Measurements from ENCODE around the gene TXNDC12. TPM values are rescaled to one million over a fixed set of nuclear protein-coding genes. Genes with fewer than 3 reads are reported as not detected.

Gene TXNDC12
- total RNA-seq, 1 donor from 2014 or later = 49.9 TPM

GRCh38 chr1:52003877-52004276 lies 51.1 kb downstream of the TXNDC12 start:
- no peaks in the 10 kb centered on the region for H3K36me3 Mint-ChIP-seq (ENCODE audit: low read depth, unreplicated experiment)
- no peak overlapping the region for H3K27ac Mint-ChIP-seq (ENCODE audit: unreplicated experiment)
- DNase-seq (ENCODE audit: low spot score) = no peak
- TF ChIP-seq, protein P1, sequence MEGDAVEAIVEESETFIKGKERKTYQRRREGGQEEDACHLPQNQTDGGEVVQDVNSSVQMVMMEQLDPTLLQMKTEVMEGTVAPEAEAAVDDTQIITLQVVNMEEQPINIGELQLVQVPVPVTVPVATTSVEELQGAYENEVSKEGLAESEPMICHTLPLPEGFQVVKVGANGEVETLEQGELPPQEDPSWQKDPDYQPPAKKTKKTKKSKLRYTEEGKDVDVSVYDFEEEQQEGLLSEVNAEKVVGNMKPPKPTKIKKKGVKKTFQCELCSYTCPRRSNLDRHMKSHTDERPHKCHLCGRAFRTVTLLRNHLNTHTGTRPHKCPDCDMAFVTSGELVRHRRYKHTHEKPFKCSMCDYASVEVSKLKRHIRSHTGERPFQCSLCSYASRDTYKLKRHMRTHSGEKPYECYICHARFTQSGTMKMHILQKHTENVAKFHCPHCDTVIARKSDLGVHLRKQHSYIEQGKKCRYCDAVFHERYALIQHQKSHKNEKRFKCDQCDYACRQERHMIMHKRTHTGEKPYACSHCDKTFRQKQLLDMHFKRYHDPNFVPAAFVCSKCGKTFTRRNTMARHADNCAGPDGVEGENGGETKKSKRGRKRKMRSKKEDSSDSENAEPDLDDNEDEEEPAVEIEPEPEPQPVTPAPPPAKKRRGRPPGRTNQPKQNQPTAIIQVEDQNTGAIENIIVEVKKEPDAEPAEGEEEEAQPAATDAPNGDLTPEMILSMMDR (IDR thresholded peaks at IDR 0.05; ENCODE audit: unreplicated experiment) = no peak
- H3K9me3 Mint-ChIP-seq (ENCODE audit: unreplicated experiment) = no peaks in the 10 kb centered on the region
- H3K27me3 Mint-ChIP-seq (ENCODE audit: unreplicated experiment) = peaks cover 1% of the 10 kb centered on the region
- H3K4me1 Mint-ChIP-seq (ENCODE audit: unreplicated experiment) = peaks cover 2% of the 10 kb centered on the region
- no peak overlapping the region for H3K4me3 Mint-ChIP-seq (ENCODE audit: unreplicated experiment)

DNA sequence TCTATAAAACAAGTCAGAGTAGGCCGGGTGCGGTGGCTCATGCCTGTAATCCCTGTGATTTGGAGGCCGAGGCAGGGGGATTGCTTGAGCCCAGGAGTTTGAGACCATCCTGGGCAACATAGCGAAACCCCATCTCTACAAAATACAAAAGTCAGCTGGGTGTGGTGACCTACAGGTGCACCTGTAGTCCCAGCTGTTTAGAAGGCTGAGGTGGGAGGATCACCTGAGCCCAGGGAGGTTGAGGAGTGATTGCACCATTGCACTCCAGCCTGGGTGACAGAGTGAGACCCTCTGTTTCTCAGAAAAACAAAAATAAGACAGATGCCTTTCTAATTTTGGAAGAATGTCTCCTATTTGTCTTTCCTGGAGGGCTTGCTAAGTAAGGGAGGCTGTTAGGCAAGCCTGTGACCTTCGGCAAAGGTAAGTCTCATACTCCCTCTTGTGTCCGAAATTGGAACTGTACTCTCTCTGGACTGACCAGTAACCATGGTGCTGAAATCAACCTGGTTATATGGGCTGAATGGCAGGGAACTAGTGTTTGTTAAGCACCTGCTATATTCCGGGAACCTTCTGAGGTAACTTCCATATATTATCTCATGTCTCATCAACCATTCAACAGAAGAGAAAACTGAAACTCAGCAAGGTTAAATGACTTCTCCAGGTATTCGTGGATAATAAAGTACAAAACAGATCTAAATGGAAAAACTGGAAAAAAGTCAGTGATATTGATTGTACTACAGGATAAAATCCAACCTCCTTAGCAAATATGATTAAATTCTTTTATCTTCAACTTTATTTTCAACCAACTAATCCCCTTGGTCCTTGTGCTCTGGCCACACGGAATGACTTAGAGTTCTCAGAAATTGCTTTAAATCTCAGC lies 52.7 kb downstream of the TXNDC12 start:
- Mint-ChIP-seq H3K9me3 (ENCODE audit: unreplicated experiment) (no peaks in the 10 kb centered on the region), H3K27ac (ENCODE audit: unreplicated experiment) (no peak overlapping the region), H3K27me3 (ENCODE audit: unreplicated experiment) (peaks cover 1% of the 10 kb centered on the region), H3K36me3 (ENCODE audit: low read depth, unreplicated experiment) (no peaks in the 10 kb centered on the region), H3K4me1 (ENCODE audit: unreplicated experiment) (peaks cover under 1% of the 10 kb centered on the region), H3K4me3 (ENCODE audit: unreplicated experiment) (no peak overlapping the region)
- TF ChIP-seq, protein P1 (IDR thresholded peaks at IDR 0.05; ENCODE audit: unreplicated experiment) = peak; percentile 94
- peak; percentile 87 for DNase-seq (ENCODE audit: low spot score)

GRCh38 chr1:51998701-51999100 lies 56.3 kb downstream of the TXNDC12 start:
- peaks cover 2% of the 10 kb centered on the region for H3K27me3 Mint-ChIP-seq (ENCODE audit: unreplicated experiment)
- no peak for DNase-seq (ENCODE audit: low spot score)
- TF ChIP-seq, protein P1 (IDR thresholded peaks at IDR 0.05; ENCODE audit: unreplicated experiment) = no peak
- H3K36me3 Mint-ChIP-seq (ENCODE audit: low read depth, unreplicated experiment) = no peaks in the 10 kb centered on the region
- H3K4me3 Mint-ChIP-seq (ENCODE audit: unreplicated experiment) = no peak overlapping the region
- no peaks in the 10 kb centered on the region for H3K4me1 Mint-ChIP-seq (ENCODE audit: unreplicated experiment)
- H3K27ac Mint-ChIP-seq (ENCODE audit: unreplicated experiment) = no peak overlapping the region
- H3K9me3 Mint-ChIP-seq (ENCODE audit: unreplicated experiment) = no peaks in the 10 kb centered on the region

- no peak for DNase-seq (ENCODE audit: low spot score)
- H3K4me1 Mint-ChIP-seq (ENCODE audit: unreplicated experiment) = no peaks in the 10 kb centered on the region
- peaks cover 2% of the 10 kb centered on the region for H3K27me3 Mint-ChIP-seq (ENCODE audit: unreplicated experiment)
- TF ChIP-seq, protein P1 (IDR thresholded peaks at IDR 0.05; ENCODE audit: unreplicated experiment) = no peak
- no peaks in the 10 kb centered on the region for H3K36me3 Mint-ChIP-seq (ENCODE audit: low read depth, unreplicated experiment)
- no peaks in the 10 kb centered on the region for H3K9me3 Mint-ChIP-seq (ENCODE audit: unreplicated experiment)
- H3K27ac Mint-ChIP-seq (ENCODE audit: unreplicated experiment) = no peak overlapping the region
- no peak overlapping the region for H3K4me3 Mint-ChIP-seq (ENCODE audit: unreplicated experiment)
These were observed 57.0 kb downstream of the TXNDC12 start for GRCh38 chr1:51997974-51998382.

DNA sequence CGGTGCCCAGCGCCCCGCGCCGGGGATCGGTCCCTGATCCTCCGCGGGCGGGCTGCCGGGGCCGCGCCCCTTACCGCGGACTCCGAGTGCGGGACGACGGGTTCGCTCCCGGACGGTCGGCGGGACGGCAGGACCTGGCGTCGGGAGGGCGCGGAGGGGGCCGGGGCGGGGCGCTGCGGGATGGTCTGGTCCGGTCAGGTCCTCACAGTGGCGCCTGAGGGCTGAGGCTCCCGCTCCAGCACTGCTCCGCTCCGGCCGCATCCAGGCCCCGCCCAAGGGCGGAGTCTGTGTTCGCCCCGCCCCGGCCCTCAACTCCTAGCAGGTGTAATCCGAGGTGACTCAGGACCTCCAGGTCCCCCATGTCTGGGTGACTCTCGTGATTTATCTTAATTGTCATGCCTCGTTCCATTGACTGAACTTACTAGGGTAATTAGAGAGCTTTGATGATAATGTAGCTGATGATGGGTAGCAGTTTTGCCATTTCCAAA lies 64.5 kb downstream of the TXNDC12 start, which contains the start of gene RAB3B:
RAB3B (minus strand) TSS at position 223 of the 488 bp plus-strand sequence. CDS start 13,583 bp downstream, outside the sequence.
- Mint-ChIP-seq H3K9me3 (ENCODE audit: unreplicated experiment) (no peaks in the 10 kb centered on the region), H3K36me3 (ENCODE audit: low read depth, unreplicated experiment) (peaks cover 10% of the 10 kb centered on the region), H3K4me1 (ENCODE audit: unreplicated experiment) (peaks cover 15% of the 10 kb centered on the region), H3K27me3 (ENCODE audit: unreplicated experiment) (peaks cover 19% of the 10 kb centered on the region), H3K27ac (ENCODE audit: unreplicated experiment) (peak within 1 kb of the TSS; percentile 44), H3K4me3 (ENCODE audit: unreplicated experiment) (peak within 1 kb of the TSS; percentile 91)
- TF ChIP-seq, protein P1 (IDR thresholded peaks at IDR 0.05; ENCODE audit: unreplicated experiment) = no peak
- peak; percentile 83 for DNase-seq (ENCODE audit: low spot score)
